ENCODE results near the gene DOCK2.

DOCK2 gene

GRCh38 chr5:169688106-169688505, 51.0 kb downstream of the DOCK2 start:
- Histone ChIP-seq H3K4me1 (ENCODE audit: control insufficient read depth, insufficient read depth, low read length) (no peaks in the 10 kb centered on the region), H3K27ac (ENCODE audit: low read depth, low read length) (no peak overlapping the region), H3K27me3 (ENCODE audit: control insufficient read depth, insufficient read depth, low read length) (no peaks in the 10 kb centered on the region), H3K9me3 (ENCODE audit: control insufficient read depth, insufficient read depth, low read depth, low read length) (no peaks in the 10 kb centered on the region), H3K4me3 (ENCODE audit: low read depth, low read length) (no peak overlapping the region), H3K9ac (ENCODE audit: low read length) (no peak overlapping the region), H3K36me3 (ENCODE audit: control insufficient read depth, insufficient read depth, low read length) (no peaks in the 10 kb centered on the region)

GRCh38 chr5:169691471-169691870, 54.4 kb downstream of the DOCK2 start:
- Histone ChIP-seq H3K36me3 (ENCODE audit: control insufficient read depth, insufficient read depth, low read length) (no peaks in the 10 kb centered on the region), H3K9ac (ENCODE audit: low read length) (no peak overlapping the region), H3K4me1 (ENCODE audit: control insufficient read depth, insufficient read depth, low read length) (no peaks in the 10 kb centered on the region), H3K27ac (ENCODE audit: low read depth, low read length) (no peak overlapping the region), H3K4me3 (ENCODE audit: low read depth, low read length) (no peak overlapping the region), H3K9me3 (ENCODE audit: control insufficient read depth, insufficient read depth, low read depth, low read length) (no peaks in the 10 kb centered on the region), H3K27me3 (ENCODE audit: control insufficient read depth, insufficient read depth, low read length) (no peaks in the 10 kb centered on the region)

GRCh38 chr5:169694091-169694625, 57.1 kb downstream of the DOCK2 start:
- Histone ChIP-seq H3K4me1 (ENCODE audit: control insufficient read depth, insufficient read depth, low read length) (no peaks in the 10 kb centered on the region), H3K27me3 (ENCODE audit: control insufficient read depth, insufficient read depth, low read length) (no peaks in the 10 kb centered on the region), H3K9me3 (ENCODE audit: control insufficient read depth, insufficient read depth, low read depth, low read length) (no peaks in the 10 kb centered on the region), H3K4me3 (ENCODE audit: low read depth, low read length) (no peak overlapping the region), H3K27ac (ENCODE audit: low read depth, low read length) (no peak overlapping the region), H3K9ac (ENCODE audit: low read length) (no peak overlapping the region), H3K36me3 (ENCODE audit: control insufficient read depth, insufficient read depth, low read length) (no peaks in the 10 kb centered on the region)

GRCh38 chr5:169695025-169695625, 58.0 kb downstream of the DOCK2 start:
- Histone ChIP-seq H3K36me3 (ENCODE audit: control insufficient read depth, insufficient read depth, low read length) (no peaks in the 10 kb centered on the region), H3K9ac (ENCODE audit: low read length) (no peak overlapping the region), H3K4me1 (ENCODE audit: control insufficient read depth, insufficient read depth, low read length) (no peaks in the 10 kb centered on the region)

GRCh38 chr5:169695919-169696490, 58.9 kb downstream of the DOCK2 start:
- Histone ChIP-seq H3K9ac (ENCODE audit: low read length) (no peak overlapping the region), H3K4me3 (ENCODE audit: low read depth, low read length) (no peak overlapping the region), H3K27ac (ENCODE audit: low read depth, low read length) (no peak overlapping the region), H3K27me3 (ENCODE audit: control insufficient read depth, insufficient read depth, low read length) (no peaks in the 10 kb centered on the region), H3K4me1 (ENCODE audit: control insufficient read depth, insufficient read depth, low read length) (no peaks in the 10 kb centered on the region), H3K36me3 (ENCODE audit: control insufficient read depth, insufficient read depth, low read length) (no peaks in the 10 kb centered on the region), H3K9me3 (ENCODE audit: control insufficient read depth, insufficient read depth, low read depth, low read length) (no peaks in the 10 kb centered on the region)

More at GRCh38 chr5:169695025-169695625, 58.0 kb downstream of the DOCK2 start:
- Histone ChIP-seq H3K27me3 (ENCODE audit: control insufficient read depth, insufficient read depth, low read length) (no peaks in the 10 kb centered on the region), H3K27ac (ENCODE audit: low read depth, low read length) (no peak overlapping the region), H3K4me3 (ENCODE audit: low read depth, low read length) (no peak overlapping the region), H3K9me3 (ENCODE audit: control insufficient read depth, insufficient read depth, low read depth, low read length) (no peaks in the 10 kb centered on the region)

GRCh38 chr5:169696621-169697510, 59.8 kb downstream of the DOCK2 start:
- Histone ChIP-seq H3K27me3 (ENCODE audit: control insufficient read depth, insufficient read depth, low read length) (no peaks in the 10 kb centered on the region), H3K9me3 (ENCODE audit: control insufficient read depth, insufficient read depth, low read depth, low read length) (no peaks in the 10 kb centered on the region), H3K4me1 (ENCODE audit: control insufficient read depth, insufficient read depth, low read length) (no peaks in the 10 kb centered on the region), H3K4me3 (ENCODE audit: low read depth, low read length) (no peak overlapping the region), H3K36me3 (ENCODE audit: control insufficient read depth, insufficient read depth, low read length) (no peaks in the 10 kb centered on the region), H3K27ac (ENCODE audit: low read depth, low read length) (no peak overlapping the region), H3K9ac (ENCODE audit: low read length) (no peak overlapping the region)

- no peak overlapping the region for H3K27ac ChIP-seq (ENCODE audit: low read depth, low read length)
- H3K4me3 ChIP-seq (ENCODE audit: low read depth, low read length): no peak overlapping the region
- H3K9me3 ChIP-seq (ENCODE audit: control insufficient read depth, insufficient read depth, low read depth, low read length): no peaks in the 10 kb centered on the region
- peaks cover 5% of the 10 kb centered on the region; the same call in 1 of the 2 replicates for H3K4me1 ChIP-seq (ENCODE audit: control insufficient read depth, insufficient read depth, low read length)
- H3K36me3 ChIP-seq (ENCODE audit: control insufficient read depth, insufficient read depth, low read length): no peaks in the 10 kb centered on the region
- no peaks in the 10 kb centered on the region for H3K27me3 ChIP-seq (ENCODE audit: control insufficient read depth, insufficient read depth, low read length)
- no peak overlapping the region for H3K9ac ChIP-seq (ENCODE audit: low read length)
These were observed 60.4 kb downstream of the DOCK2 start for GRCh38 chr5:169697511-169697890.

- Histone ChIP-seq H3K4me1 (ENCODE audit: control insufficient read depth, insufficient read depth, low read length) (peaks cover 9% of the 10 kb centered on the region; the same call in 1 of the 2 replicates), H3K9me3 (ENCODE audit: control insufficient read depth, insufficient read depth, low read depth, low read length) (no peaks in the 10 kb centered on the region), H3K9ac (ENCODE audit: low read length) (no peak overlapping the region), H3K27me3 (ENCODE audit: control insufficient read depth, insufficient read depth, low read length) (no peaks in the 10 kb centered on the region), H3K27ac (ENCODE audit: low read depth, low read length) (no peak overlapping the region), H3K36me3 (ENCODE audit: control insufficient read depth, insufficient read depth, low read length) (no peaks in the 10 kb centered on the region), H3K4me3 (ENCODE audit: low read depth, low read length) (no peak overlapping the region)
These were observed 60.9 kb downstream of the DOCK2 start for GRCh38 chr5:169697976-169698375.

GRCh38 chr5:169700611-169701010, 63.5 kb downstream of the DOCK2 start:
- Histone ChIP-seq H3K27me3 (ENCODE audit: control insufficient read depth, insufficient read depth, low read length) (no peaks in the 10 kb centered on the region), H3K4me1 (ENCODE audit: control insufficient read depth, insufficient read depth, low read length) (peaks cover 11% of the 10 kb centered on the region; the same call in 1 of the 2 replicates), H3K9ac (ENCODE audit: low read length) (no peak overlapping the region), H3K36me3 (ENCODE audit: control insufficient read depth, insufficient read depth, low read length) (no peaks in the 10 kb centered on the region), H3K27ac (ENCODE audit: low read depth, low read length) (no peak overlapping the region), H3K4me3 (ENCODE audit: low read depth, low read length) (no peak overlapping the region), H3K9me3 (ENCODE audit: control insufficient read depth, insufficient read depth, low read depth, low read length) (no peaks in the 10 kb centered on the region)

- no peak overlapping the region for H3K9ac ChIP-seq (ENCODE audit: low read length)
- H3K36me3 ChIP-seq (ENCODE audit: control insufficient read depth, insufficient read depth, low read length): no peaks in the 10 kb centered on the region
- H3K27me3 ChIP-seq (ENCODE audit: control insufficient read depth, insufficient read depth, low read length): no peaks in the 10 kb centered on the region
- H3K4me1 ChIP-seq (ENCODE audit: control insufficient read depth, insufficient read depth, low read length): peaks cover 11% of the 10 kb centered on the region; the same call in 1 of the 2 replicates
- no peaks in the 10 kb centered on the region for H3K9me3 ChIP-seq (ENCODE audit: control insufficient read depth, insufficient read depth, low read depth, low read length)
- no peak overlapping the region for H3K27ac ChIP-seq (ENCODE audit: low read depth, low read length)
- no peak overlapping the region for H3K4me3 ChIP-seq (ENCODE audit: low read depth, low read length)
These were observed 64.9 kb downstream of the DOCK2 start for GRCh38 chr5:169701910-169702451.

All from HUES6 (cell line).